ENCODE measurements around the gene ANKS4B.
"Not testable (repeated sequence)": the region's sequence is repeated elsewhere in the genome, so short reads cannot be mapped to it uniquely, and the experiment has no call there.

Gene ANKS4B, protein sequence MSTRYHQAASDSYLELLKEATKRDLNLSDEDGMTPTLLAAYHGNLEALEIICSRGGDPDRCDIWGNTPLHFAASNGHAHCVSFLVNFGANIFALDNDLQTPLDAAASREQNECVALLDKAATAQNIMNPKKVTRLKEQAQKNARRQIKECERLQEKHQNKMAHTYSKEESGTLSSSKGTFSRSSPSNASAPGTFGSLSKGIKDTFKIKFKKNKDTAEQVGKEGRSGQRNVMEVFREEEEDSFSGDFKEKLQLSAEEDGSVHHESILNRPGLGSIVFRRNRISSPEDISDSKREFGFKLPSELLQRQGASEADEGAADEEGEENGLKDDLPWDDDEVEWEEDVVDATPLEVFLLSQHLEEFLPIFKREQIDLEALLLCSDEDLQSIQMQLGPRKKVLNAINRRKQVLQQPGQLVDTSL

DNA sequence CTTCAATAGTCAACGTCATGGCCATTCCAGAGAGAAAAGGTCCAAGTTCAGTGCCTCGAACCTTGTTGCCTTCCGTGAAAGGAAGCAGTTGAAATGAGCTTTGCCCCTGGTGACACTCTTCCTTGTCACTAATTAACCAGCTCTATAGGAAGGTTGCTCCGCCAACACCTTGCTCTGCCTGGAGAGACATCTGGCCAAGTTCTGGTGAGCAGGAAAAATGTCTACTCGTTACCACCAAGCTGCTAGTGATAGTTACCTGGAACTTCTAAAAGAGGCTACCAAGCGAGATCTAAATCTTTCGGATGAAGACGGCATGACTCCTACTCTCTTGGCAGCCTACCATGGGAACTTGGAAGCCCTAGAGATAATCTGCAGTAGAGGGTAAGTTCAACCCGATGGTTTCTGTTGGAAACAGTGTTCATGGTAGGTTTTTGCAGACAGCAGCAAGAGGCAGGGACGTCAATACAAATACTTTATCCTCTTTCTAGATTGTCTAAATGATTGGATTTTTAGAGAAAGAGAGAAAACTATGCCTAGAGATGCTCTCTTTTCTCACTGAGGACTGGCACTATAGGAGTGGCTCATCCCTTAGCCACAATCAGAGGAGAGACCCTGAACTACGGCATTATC, at the start of gene ANKS4B:
Gene ANKS4B (plus strand): TSS at position 179 of the 630 bp plus-strand sequence. CDS start 39 bp downstream, at position 218.
- DNase-seq (ENCODE audit: low spot score) = no peak

DNA sequence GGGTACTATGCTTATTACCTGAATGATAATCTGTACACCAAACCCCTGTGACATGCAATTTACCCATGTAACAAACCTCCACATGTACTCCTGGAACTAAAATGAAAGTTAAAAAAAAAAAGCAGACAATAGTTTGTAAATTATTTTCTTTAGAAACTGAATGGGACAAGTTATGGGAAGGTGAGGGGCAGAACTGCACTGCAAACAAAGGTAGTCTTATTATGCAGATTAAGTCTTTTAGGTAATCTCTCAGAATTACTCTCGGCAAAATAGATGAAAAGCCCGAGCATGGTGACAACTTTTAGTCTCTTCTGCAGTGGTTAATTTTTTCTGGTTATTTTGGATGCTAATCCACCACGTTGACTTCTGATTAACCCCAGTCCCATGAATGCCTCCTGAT, 49.5 kb upstream of the ANKS4B start:
- no peak for DNase-seq (ENCODE audit: low spot score)

DNA sequence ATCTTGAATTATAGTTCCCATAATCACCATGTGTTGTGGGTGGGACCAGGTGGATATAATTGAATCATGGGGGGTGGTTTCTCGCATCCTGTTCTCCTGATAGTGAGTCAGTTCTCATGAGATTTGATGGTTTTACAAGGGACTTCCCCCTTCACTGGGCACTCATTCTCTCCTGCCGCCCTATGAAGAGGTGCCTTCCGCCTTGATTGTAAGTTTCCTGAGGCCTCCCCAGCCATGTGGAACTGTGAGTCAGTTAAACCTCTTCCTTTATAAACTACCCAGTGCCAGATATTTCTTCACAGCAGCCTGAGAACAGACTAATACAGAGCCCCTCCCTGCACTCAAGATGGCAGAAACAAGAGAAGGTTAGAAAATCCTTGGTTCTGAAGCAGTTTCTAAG, 48.7 kb upstream of the ANKS4B start:
- DNase-seq (ENCODE audit: low spot score) = no peak

DNA sequence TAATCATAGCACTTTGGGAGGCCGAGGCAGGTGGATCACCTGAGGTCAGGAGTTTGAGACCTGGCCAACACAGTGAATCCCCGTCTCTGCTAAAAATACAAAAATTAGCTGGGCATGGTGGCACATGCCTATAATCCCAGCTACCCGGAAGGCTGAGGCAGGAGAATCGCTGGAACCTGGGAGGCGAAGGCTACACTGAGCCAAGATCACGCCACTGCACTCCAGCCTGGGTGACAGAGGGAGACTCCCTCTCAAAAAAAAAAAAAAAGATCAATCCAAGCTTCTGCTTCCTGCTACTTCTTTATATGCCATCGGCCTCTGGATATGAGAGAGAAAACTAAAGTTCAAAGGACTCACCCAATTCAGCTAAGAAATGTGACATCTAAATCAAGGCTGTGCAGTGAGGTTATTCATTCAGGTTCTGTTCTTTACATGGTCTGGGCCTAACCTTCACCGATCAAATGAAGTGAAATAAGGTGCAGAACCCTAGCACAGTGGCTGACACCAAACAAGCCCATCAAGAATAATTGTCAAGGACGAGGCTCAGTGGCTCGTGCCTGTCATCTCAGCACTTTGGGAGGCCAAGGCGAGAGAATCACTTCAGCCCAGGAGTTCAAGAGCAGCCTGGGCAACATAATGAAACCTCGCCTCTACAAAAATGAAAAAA, 47.7 kb upstream of the ANKS4B start:
- DNase-seq (ENCODE audit: low spot score) = no peak

DNA sequence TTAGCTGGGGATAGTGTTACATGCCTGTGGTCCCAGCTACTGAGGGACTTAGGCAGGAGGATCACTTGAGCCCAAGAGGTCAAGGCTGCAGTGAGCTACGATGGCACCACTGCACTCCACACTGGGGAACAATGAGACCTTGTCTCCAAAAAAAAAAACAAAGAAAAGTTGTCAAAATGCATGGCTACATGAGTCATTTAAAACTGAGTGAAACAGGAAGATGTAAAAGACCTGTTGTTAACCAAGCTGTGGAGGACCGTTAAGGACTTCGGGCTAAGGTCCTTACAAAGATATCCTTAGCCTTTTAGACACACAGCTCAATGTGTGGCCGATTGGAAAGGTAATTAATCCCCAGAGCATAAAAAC, 47.2 kb upstream of the ANKS4B start:
- no peak for DNase-seq (ENCODE audit: low spot score)

DNA sequence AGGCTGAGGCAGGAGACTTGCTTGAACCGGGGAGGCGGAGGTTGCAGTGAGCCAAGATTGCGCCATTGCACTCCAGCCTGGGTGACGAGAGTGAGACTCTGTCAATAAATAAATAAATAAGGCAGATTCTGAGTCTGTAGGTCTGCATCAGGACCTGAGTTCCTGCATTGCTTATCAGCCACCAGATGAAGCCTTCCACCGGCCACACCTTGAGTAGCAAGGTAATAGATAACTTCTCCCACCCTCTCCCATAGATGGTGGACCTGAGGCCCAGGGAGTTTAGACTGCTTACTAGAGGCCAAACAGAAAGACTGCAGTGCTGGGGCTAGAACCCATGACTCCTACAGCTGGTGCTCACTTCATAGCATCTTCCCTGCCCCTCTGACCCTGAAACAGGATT, 44.2 kb upstream of the ANKS4B start:
- DNase-seq (ENCODE audit: low spot score) = no peak

DNA sequence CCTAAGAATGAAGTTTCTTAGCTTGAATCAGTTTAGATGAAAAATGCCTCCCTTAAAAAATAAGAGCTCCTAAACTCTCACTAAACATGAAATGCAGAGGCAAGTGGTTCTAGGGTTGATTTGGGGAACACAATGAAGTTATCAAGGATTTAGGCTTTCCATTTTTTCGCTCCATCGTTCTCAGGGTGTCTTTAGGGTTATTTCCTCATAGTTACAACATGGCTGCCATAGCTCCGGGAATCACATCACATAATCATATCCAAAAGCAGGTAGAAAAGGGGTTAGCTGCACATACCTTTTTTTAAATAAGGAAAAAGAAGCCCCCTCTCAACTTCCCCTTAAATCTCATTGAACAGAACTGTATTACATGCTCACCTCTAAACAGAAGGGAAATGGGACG, 43.5 kb upstream of the ANKS4B start:
- no peak for DNase-seq (ENCODE audit: low spot score)

DNA sequence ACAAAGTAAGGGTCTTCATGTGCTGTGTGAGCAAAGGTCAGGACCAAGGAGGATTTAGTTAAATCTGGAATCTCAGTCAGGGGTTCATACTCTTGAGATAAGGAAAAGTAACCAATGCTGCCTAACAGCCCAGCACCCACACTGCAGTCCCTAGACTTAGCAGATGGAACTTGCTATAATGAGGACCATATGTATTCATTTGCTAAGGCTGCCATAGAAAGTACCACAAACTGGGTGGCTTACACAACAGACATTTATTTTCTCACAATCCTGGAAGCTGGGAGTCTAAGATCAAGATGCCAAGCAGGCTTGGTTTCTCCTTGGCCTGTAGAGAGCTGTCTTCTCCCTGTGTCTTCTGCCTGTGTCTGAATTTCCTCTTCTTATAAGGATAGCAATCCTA, 42.9 kb upstream of the ANKS4B start:
- DNase-seq (ENCODE audit: low spot score) = no peak

DNA sequence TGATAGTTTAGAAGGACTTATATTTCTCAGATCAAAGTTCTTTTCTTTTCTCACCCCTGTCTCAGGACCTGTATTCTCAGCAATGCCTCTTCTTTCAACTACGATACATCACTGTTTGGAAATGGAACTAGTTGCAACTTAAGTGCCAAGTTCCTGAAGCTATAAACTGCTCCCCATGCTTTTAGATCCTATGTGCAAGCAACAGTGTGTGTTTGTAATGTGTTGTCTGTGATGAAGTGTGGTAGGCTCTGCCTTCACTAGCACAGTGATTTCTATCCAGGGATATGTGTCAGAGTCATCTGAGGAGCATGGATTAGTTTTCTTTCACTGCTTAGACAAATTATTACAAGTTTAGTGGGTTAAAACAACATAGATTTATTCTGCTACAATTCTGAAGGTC, 40.5 kb upstream of the ANKS4B start:
- DNase-seq (ENCODE audit: low spot score) = no peak

DNA sequence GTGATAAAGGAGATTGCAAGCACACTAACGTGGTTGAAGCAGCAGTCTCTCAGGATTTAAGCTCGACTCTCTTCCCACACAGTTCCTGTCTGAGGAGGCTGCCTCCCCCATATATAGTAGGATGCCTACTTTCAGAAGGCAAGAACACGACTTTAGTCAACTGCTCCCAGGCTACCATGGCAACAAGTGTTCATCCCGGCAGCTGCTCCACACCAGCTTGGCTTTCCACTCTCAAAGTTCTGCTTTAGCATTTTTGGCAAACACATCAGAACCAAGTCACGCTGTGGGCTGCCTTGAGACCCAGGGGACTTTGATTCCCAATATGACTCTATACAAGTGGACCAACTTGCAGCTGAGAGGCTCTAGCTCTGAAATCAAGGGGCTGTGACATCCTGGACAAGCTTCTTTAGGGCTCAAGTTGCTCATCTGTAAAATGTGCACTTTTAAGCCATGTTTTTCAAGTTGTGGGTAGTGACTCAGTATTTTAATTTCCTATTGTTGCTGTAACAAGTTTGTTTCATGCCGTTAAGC, 38.7 kb upstream of the ANKS4B start:
- no peak for DNase-seq (ENCODE audit: low spot score)

DNA sequence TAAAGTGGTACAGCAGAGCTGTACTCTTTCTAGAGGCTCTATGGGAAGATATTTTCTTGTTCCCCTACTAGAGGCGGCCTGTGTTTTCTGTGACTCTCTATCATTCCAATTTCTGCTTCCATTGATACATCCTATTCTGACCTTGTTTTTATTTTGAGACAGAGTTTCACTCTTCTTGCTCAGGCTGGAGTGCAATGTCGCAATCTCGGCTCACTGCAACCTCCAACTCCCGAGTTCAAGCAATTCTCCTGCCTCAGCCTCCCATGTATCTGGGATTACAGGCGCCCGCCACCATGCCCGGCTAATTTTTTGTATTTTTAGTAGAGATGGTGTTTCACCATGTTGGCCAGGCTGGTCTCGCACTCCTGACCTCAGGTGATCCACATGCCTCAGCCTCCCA, 38.2 kb upstream of the ANKS4B start:
- DNase-seq (ENCODE audit: low spot score) = not testable (repeated sequence)

DNA sequence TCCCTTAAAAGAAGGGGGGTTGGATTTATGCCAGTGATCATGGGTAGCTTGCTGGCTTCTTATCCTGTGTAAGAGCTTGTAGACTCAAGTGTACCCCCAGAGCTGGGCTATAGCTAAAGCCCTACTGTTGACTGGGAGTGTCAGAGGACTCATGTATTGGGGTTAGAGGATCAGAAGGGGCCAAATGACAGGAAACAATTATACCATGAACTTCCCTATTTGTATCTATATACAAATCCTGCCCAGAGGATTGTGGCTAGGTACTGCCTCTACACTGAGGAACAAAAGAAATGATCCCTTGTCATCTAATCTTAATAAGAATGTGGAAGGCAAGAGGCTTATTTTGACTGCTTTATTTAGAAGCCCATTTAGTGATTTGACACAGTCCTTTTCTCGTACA, 36.4 kb upstream of the ANKS4B start:
- no peak for DNase-seq (ENCODE audit: low spot score)

DNA sequence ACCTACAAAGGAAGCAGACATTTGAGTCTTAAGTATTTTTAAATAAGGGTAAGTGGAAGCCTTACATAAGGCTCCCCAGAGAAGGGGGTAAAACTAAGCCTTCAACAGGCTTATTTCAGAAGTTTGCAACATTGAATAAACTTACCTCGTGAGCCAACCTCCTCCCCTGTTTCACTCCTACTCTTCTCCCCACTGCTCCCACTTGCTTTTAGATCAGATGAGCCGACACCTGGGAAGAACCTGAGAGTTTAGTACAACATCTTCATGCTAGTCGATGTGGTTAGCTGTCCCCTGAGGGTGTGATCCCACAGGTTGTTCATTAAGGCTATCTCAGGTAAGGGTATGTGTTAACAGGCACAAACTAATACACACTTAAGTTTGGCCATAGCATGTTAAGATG, 35.9 kb upstream of the ANKS4B start:
- no peak for DNase-seq (ENCODE audit: low spot score)

DNA sequence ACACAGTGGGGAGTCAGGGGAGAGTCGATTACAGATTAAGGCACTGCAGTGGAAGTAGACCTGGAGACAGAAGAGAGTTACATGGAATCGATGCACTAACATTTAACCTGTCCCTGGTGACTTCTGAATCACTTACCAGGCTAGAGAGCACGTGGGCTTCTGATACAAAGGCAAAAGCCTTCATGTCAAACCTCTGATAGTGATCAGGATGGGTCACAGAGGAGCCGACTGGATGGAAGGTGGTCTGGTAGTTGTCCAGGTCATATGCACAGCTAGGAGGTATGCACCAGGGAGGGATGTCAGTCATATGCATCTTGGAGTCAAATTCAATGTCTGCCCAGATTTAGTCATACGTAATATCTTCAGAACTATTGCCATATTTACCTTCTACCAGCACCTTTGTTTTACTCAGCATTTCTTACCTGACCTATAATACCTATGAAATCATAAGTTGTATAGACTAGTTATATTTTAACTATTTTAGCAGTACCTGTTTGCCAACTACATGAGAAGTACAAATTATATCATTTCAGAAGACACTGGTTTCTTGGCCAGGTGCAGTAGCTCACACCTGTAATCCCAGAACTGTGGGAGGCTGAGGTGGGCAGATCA, 33.8 kb upstream of the ANKS4B start:
- no peak for DNase-seq (ENCODE audit: low spot score)

DNA sequence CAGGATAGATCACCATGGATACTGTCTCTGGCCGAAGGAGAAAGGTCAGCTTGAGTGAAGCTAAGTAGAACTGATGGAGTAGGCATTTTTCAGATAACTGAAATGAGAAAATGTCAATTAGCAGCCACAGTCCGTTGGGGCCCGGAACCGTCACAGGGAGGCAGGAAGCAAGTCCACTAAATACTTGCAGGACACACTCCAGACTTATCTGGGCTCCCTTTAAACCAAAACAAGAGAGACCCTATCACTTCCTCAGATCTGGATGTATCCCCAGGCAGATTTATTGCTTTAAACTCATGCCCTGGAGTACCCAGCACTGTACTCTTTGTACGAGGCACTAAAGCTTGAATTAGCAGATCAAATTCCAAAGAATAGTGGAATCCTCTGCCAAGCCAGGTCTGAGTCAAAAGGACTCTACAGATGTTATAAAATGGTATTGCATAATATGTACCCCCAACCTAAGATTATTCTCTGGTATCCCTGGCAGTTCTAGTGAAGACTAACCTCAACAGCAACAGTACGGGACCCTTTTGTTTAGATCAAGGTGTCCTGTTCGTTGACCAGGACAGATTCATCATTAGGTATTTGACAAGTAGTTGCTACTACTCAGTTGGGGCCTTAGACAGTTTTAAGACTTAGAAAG, 30.2 kb upstream of the ANKS4B start:
- DNase-seq (ENCODE audit: low spot score) = no peak

DNA sequence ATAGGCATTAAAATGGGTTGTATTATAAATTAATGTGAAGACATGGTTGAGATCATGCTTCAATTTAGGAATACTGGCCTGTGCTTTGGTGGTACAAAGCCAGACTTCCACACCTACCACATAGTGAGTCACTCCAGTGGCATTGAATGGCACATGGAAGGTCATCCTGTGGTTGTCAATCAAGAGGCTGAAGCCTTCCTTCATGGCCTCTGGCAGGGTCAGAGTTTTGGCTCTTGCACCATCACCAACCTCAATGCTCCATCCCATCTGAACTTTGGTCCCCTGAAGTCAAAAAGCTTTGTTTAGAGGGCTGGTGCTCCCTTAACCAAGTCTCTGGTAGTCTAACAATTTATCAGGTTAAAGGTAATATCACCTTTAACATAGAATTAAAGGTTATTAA, 28.2 kb upstream of the ANKS4B start:
- DNase-seq (ENCODE audit: low spot score) = no peak

DNA sequence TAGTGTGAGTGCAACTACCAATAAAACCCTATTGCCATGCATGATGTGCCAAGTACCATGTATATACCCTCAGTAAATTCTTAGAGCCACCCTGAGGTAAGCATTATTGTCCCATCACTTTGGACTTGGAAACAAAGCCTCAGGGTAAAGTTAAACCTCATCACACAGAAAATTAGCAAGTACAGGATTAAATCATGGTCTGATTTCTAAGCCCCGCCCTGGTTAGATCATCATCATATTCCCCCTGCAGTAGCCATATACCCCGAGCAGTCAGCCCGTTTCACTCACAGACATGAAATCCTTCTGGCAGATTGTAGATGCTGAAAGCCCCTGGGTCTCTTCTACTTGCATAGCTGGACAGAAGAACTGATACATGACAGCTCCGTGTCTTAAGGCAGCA, 26.9 kb upstream of the ANKS4B start:
- no peak for DNase-seq (ENCODE audit: low spot score)

DNA sequence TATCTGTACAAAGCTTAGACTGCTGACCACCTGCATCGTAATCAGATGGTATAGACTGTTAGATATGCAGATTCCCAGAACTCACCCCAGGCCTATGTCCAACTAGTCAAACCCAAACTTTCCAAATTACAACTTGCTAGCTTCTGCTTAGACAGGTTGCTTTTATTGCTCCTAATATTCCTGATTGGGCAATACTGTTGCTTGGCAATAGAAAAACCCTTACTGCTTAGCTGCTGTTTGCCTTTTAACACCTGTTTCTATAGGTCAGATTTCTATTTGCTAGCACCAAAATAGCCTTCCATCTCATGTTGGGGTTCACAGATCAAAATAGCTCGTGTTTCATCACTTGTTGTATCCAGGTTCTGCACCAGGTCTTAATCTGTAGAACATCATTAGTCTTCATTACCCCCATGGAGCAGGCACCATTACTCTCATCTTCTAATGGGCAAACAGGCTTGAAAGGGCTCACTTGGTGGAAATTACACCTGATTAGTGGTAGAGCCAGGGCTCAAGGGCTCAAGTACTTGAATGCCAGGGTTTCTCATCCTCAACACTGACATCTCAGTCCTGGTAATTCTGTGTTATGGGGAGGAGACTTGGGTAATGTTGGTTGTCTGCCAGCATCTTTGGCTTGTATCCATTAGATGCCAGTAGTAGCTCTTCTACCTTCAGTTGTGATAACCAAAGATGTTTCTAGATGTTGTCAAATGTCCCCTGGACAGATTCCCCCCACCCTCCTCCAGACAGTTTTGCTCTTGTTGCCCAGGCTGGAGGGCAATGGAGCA, 24.9 kb upstream of the ANKS4B start:
- DNase-seq (ENCODE audit: low spot score) = no peak

DNA sequence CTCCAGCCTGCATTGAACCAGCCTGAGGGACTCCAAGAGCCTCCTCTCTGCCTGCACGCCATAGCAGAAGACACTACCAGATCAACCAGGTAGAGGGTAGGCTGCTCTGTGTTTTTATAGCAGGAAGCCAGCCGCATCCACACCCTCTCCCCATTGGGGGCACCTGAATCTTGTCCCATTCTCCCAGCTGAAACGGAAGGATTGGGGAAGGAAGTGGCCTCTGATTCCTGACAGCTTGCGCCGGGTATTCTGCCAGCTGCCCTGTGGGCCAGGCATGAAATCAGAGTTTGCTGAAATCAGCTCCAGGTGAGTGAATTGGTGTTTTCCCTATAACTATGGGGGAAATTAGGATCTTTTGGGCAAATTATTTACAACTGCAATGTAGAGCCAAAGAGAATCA, 22.0 kb upstream of the ANKS4B start, which contains the start of gene ZP2:
Gene ZP2 (minus strand): TSS at position 89 of the 400 bp plus-strand sequence. CDS start 27 bp downstream, at position 62.
- DNase-seq (ENCODE audit: low spot score) = no peak

DNA sequence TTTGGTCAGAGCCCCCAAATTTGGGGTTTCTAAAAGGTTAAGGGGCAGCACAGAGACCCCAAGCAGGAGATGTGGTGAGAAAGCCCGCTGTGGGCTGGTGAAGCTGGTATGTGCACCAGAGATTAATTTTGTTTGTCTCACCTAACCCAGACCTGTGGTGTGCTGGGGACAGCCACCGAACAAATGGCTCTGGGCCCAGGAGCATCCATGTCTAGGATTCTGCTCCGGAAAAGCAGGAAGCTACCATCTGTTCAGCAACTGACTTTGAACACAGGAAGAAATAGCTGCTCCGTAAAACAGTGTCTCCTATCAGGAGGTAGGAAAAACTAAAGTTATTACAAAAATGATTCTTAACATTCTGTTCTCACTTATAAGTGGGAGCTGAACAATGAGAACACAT, 19.4 kb upstream of the ANKS4B start:
- DNase-seq (ENCODE audit: low spot score) = no peak

DNA sequence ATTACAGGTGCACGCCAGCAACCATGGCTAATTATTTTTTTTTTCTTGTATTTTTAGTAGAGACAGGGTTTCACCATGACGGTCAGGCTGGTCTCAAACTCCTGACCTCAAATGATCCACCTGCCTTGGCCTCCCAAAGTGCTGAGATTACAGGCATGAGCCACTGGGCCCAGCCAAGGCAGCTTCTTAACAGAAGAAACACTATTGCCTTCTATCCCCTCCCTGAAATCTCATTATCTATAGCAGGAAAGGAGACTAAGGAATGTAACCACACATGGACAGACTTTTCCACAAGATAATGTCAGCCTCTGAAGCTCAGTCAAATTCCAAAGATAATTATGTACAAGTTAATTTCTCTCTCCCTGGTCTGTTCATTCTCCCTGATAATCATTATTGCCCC, 16.4 kb upstream of the ANKS4B start:
- DNase-seq (ENCODE audit: low spot score) = no peak

Data from iPS-NIHi11 (cell line).